Right lobe of liver (tissue), 4 donors: ENCODE measurements around the gene CITED4.

ENCODE experiments used
- CTCF ChIP-seq, 4 donors: fragments of 200-600 bp in 3 of 4; fragments of 450-650 bp in 1 of 4; IDR thresholded peaks; one replicate each; pipeline versions ENCODE4 v1.5.1 to v1.8.0; 2016 to 2022; ENCODE audit warnings: antibody characterized with exemption in 4 of 4, mild to moderate bottlenecking in 2 of 4
- POLR2A ChIP-seq: fragments of 450-650 bp; IDR thresholded peaks from one replicate; pipeline ENCODE4 v1.6.1; 2017; ENCODE audit warnings: antibody characterized with exemption, mild to moderate bottlenecking
- donor health status: DM: no; HTN: no; CAD: no.
- donor health status: DM: no; HTN: no; CAD: no.
- donor health status: DM: no; HTN: yes; CAD: no.

- no peak for TF ChIP-seq CTCF (IDR thresholded peaks at IDR 0.05)
- TF ChIP-seq POLR2A, result no peak
These were observed 40.0 kb upstream of the CITED4 start for GRCh38 chr1:40901886-40902852.
